Measurements from ENCODE around the gene EXOC4. TPM values are rescaled to one million over a fixed set of nuclear protein-coding genes. Genes with fewer than 3 reads are reported as not detected.

EXOC4 gene
- total RNA-seq, 1 experiment from 2014 or later, result 66.2 TPM

- CTCF ChIA-PET, result no interaction called here
- Mint-ChIP-seq H3K27me3 (ENCODE audit: insufficient read depth, unreplicated experiment) (no peaks in the 10 kb centered on the region), H3K9me3 (ENCODE audit: unreplicated experiment) (peaks cover 29% of the 10 kb centered on the region), H3K27ac (ENCODE audit: unreplicated experiment) (no peak overlapping the region), H3K36me3 (ENCODE audit: insufficient read depth, unreplicated experiment) (peaks cover 11% of the 10 kb centered on the region), H3K4me1 (ENCODE audit: low read depth, unreplicated experiment) (peaks cover 7% of the 10 kb centered on the region), H3K4me3 (ENCODE audit: unreplicated experiment) (no peak overlapping the region)
- TF ChIP-seq CTCF (IDR thresholded peaks at IDR 0.05; ENCODE audit: insufficient read depth in 1 of 2, low read depth in 1 of 2, low read length in 1 of 2, severe bottlenecking in 1 of 2, unreplicated experiment in 1 of 2), result no peak
- no peak for DNase-seq
- Histone ChIP-seq H3K4me3 (ENCODE audit: low read depth, low read length) (no peak overlapping the region), H3K36me3 (ENCODE audit: control insufficient read depth, insufficient read depth, low read length) (no peaks in the 10 kb centered on the region), H3K9me3 (no peaks in the 10 kb centered on the region; the same call in 1 of the 2 replicates), H3K27me3 (replicated peaks; ENCODE audit: control insufficient read depth, insufficient read depth, low read length) (no peaks in the 10 kb centered on the region), H3K4me1 (no peaks in the 10 kb centered on the region)
- intact Hi-C loops (cut with micrococcal nuclease; ENCODE audit: unreplicated experiment), result no loop called here
- no TSS peak for BruUV-seq (replicated peaks)
- POLR2A ChIA-PET, result no interaction called here
Observed at GRCh38 chr7:134081695-134082094, 828.8 kb downstream of the EXOC4 start.

GRCh38 chr7:134083766-134084487 is 831.0 kb downstream of the EXOC4 start:
- H3K36me3 Mint-ChIP-seq (ENCODE audit: insufficient read depth, unreplicated experiment), result peaks cover 11% of the 10 kb centered on the region
- DNase-seq, result no peak
- ChIA-PET POLR2A (no interaction called here), CTCF (no interaction called here)
- no peak for TF ChIP-seq CTCF (IDR thresholded peaks at IDR 0.05; ENCODE audit: insufficient read depth in 1 of 2, low read depth in 1 of 2, low read length in 1 of 2, severe bottlenecking in 1 of 2, unreplicated experiment in 1 of 2)
- H3K4me3 ChIP-seq (ENCODE audit: low read depth, low read length), result no peak overlapping the region
- no peaks in the 10 kb centered on the region for H3K27me3 ChIP-seq (replicated peaks; ENCODE audit: control insufficient read depth, insufficient read depth, low read length)
- H3K36me3 ChIP-seq (ENCODE audit: control insufficient read depth, insufficient read depth, low read length), result no peaks in the 10 kb centered on the region
- no peak overlapping the region for H3K4me3 Mint-ChIP-seq (ENCODE audit: unreplicated experiment)
- H3K4me1 Mint-ChIP-seq (ENCODE audit: low read depth, unreplicated experiment), result peaks cover 7% of the 10 kb centered on the region
- H3K27ac Mint-ChIP-seq (ENCODE audit: unreplicated experiment), result no peak overlapping the region
- no peaks in the 10 kb centered on the region for H3K27me3 Mint-ChIP-seq (ENCODE audit: insufficient read depth, unreplicated experiment)
- peaks cover 43% of the 10 kb centered on the region for H3K9me3 Mint-ChIP-seq (ENCODE audit: unreplicated experiment)
- intact Hi-C loops (cut with micrococcal nuclease; ENCODE audit: unreplicated experiment), result no loop called here
- H3K4me1 ChIP-seq, result no peaks in the 10 kb centered on the region
- BruUV-seq (replicated peaks), result no TSS peak
- H3K9me3 ChIP-seq, result peaks cover 10% of the 10 kb centered on the region; the same call in 1 of the 2 replicates

- peaks cover 11% of the 10 kb centered on the region for H3K36me3 Mint-ChIP-seq (ENCODE audit: insufficient read depth, unreplicated experiment)
- BruUV-seq (replicated peaks), result no TSS peak
- CTCF ChIA-PET, result no interaction called here
- DNase-seq, result no peak
- intact Hi-C loops (cut with micrococcal nuclease; ENCODE audit: unreplicated experiment), result no loop called here
- H3K27me3 ChIP-seq (replicated peaks; ENCODE audit: control insufficient read depth, insufficient read depth, low read length), result no peaks in the 10 kb centered on the region
- H3K4me3 ChIP-seq (ENCODE audit: low read depth, low read length), result no peak overlapping the region
- no peak for TF ChIP-seq CTCF (IDR thresholded peaks at IDR 0.05; ENCODE audit: insufficient read depth in 1 of 2, low read depth in 1 of 2, low read length in 1 of 2, severe bottlenecking in 1 of 2, unreplicated experiment in 1 of 2)
- H3K4me3 Mint-ChIP-seq (ENCODE audit: unreplicated experiment), result no peak overlapping the region
- POLR2A ChIA-PET, result no interaction called here
- H3K4me1 ChIP-seq, result no peaks in the 10 kb centered on the region
- H3K27ac Mint-ChIP-seq (ENCODE audit: unreplicated experiment), result no peak overlapping the region
- peaks cover 7% of the 10 kb centered on the region for H3K4me1 Mint-ChIP-seq (ENCODE audit: low read depth, unreplicated experiment)
- peaks cover 49% of the 10 kb centered on the region for H3K9me3 Mint-ChIP-seq (ENCODE audit: unreplicated experiment)
- H3K36me3 ChIP-seq (ENCODE audit: control insufficient read depth, insufficient read depth, low read length), result no peaks in the 10 kb centered on the region
- no peaks in the 10 kb centered on the region for H3K27me3 Mint-ChIP-seq (ENCODE audit: insufficient read depth, unreplicated experiment)
- peaks cover 17% of the 10 kb centered on the region for H3K9me3 ChIP-seq
Observed at GRCh38 chr7:134084488-134085144, 831.7 kb downstream of the EXOC4 start.
